Liver (tissue), 9 donors: Measurements from ENCODE around the gene ADCYAP1R1. TPM values are rescaled to one million over a fixed set of nuclear protein-coding genes. Genes with fewer than 3 reads are reported as not detected.

Experiments used
- DNase-seq: peaks from one replicate; pipeline ENCODE4 v3.0.0-alpha.2; 2017; ENCODE audit warnings: low spot score
- H3K27ac ChIP-seq, 2 donors: one replicate each; pipeline ENCODE4 v1.7.0; 2013; ENCODE audit warnings: inconsistent platforms in 2 of 2, low read length in 2 of 2, control low read depth in 1 of 2, low read depth in 1 of 2, mild to moderate bottlenecking in 1 of 2
- H3K27me3 ChIP-seq, 4 donors: one replicate each; pipeline versions ENCODE4 v1.6.1 to v1.7.0; 2013; ENCODE audit warnings: low read length in 3 of 4, inconsistent platforms in 1 of 4, mild to moderate bottlenecking in 1 of 4, moderate library complexity in 1 of 4; ENCODE audit not compliant: control insufficient read depth in 4 of 4, insufficient read depth in 4 of 4
- H3K36me3 ChIP-seq, 4 donors: one replicate each; pipeline versions ENCODE4 v1.6.1 to v1.7.0; 2013; ENCODE audit warnings: low read length in 3 of 4, mild to moderate bottlenecking in 3 of 4, low read depth in 1 of 4, moderate library complexity in 1 of 4; ENCODE audit not compliant: control insufficient read depth in 4 of 4, insufficient read depth in 3 of 4
- H3K4me1 ChIP-seq, 4 donors: one replicate each; pipeline versions ENCODE4 v1.6.1 to v1.7.0; 2013; ENCODE audit warnings: low read length in 3 of 4, mild to moderate bottlenecking in 3 of 4, moderate library complexity in 1 of 4; ENCODE audit not compliant: control insufficient read depth in 4 of 4, insufficient read depth in 4 of 4
- H3K4me3 ChIP-seq, 3 donors: one replicate each; pipeline versions ENCODE4 v1.6.1 to v1.7.0; 2013; ENCODE audit warnings: low read length in 3 of 3, control low read depth in 1 of 3, low read depth in 1 of 3, mild to moderate bottlenecking in 1 of 3
- H3K9ac ChIP-seq, 2 donors: one replicate each; pipeline ENCODE4 v1.7.0; 2013; ENCODE audit warnings: low read length in 2 of 2, mild to moderate bottlenecking in 2 of 2, moderate library complexity in 2 of 2, control low read depth in 1 of 2, low read depth in 1 of 2
- H3K9me3 ChIP-seq, 4 donors: one replicate each; pipeline versions ENCODE4 v1.6.1 to v1.7.0; 2013; ENCODE audit warnings: low read length in 3 of 4; ENCODE audit not compliant: control insufficient read depth in 4 of 4
- EGR1 ChIP-seq, 2 donors: IDR thresholded peaks; 2 replicates each; pipeline ENCODE4 v1.6.1; 2016 to 2018; ENCODE audit warnings: antibody characterized with exemption in 2 of 2, low read depth in 2 of 2
- FOXA1 ChIP-seq: IDR thresholded peaks from 2 replicates; pipeline ENCODE4 v1.6.1; 2016; ENCODE audit warnings: antibody characterized with exemption
- FOXA2 ChIP-seq: IDR thresholded peaks from 2 replicates; pipeline ENCODE4 v1.6.1; 2016; ENCODE audit warnings: antibody characterized with exemption
- GABPA ChIP-seq, 2 donors: IDR thresholded peaks in 1 of 2; conservative IDR thresholded peaks in 1 of 2; 2 replicates each; pipeline ENCODE4 v1.6.1; 2016; ENCODE audit warnings: antibody characterized with exemption in 2 of 2, mild to moderate bottlenecking in 1 of 2, moderate library complexity in 1 of 2
- HNF4A ChIP-seq, 2 donors: conservative IDR thresholded peaks; 2 replicates each; pipeline ENCODE4 v1.6.1; 2016; ENCODE audit warnings: antibody characterized with exemption in 2 of 2, mild to moderate bottlenecking in 2 of 2
- HNF4G ChIP-seq: IDR thresholded peaks from 2 replicates; pipeline ENCODE4 v1.6.1; 2016; ENCODE audit warnings: antibody characterized with exemption
- JUND ChIP-seq, 2 donors: IDR thresholded peaks; 2 replicates each; pipeline ENCODE4 v1.6.1; 2016; ENCODE audit warnings: antibody characterized with exemption in 2 of 2
- NR2F2 ChIP-seq: IDR thresholded peaks from 2 replicates; pipeline ENCODE4 v1.6.1; 2016; ENCODE audit warnings: antibody characterized with exemption
- RAD21 ChIP-seq, 2 donors: IDR thresholded peaks; 2 replicates each; pipeline ENCODE4 v1.6.1; 2016; ENCODE audit warnings: antibody characterized with exemption in 2 of 2, mild to moderate bottlenecking in 2 of 2
- RXRA ChIP-seq, 2 donors: IDR thresholded peaks; 2 replicates each; pipeline ENCODE4 v1.6.1; 2017 to 2018; ENCODE audit warnings: antibody characterized with exemption in 2 of 2, mild to moderate bottlenecking in 1 of 2
- SP1 ChIP-seq: IDR thresholded peaks from 2 replicates; pipeline ENCODE4 v1.6.1; 2018; ENCODE audit warnings: antibody characterized with exemption, mild to moderate bottlenecking
- TAF1 ChIP-seq: conservative IDR thresholded peaks from 2 replicates; pipeline ENCODE4 v1.6.1; 2016; ENCODE audit warnings: antibody characterized with exemption, mild to moderate bottlenecking
- YY1 ChIP-seq: IDR thresholded peaks from 2 replicates; pipeline ENCODE4 v1.6.1; 2016; ENCODE audit warnings: antibody characterized with exemption, mild to moderate bottlenecking
- WGBS: extraction: QIAGEN DNeasy Blood & Tissue Kit; methylation state at CpG from one replicate; pipeline ENCODE4 v1.1.7; 2013; 5-methylcytosine and 5-hydroxymethylcytosine counted together
- polyA plus RNA-seq, 2 donors: library from polyadenylated mRNA; stranded (reverse) in 1 of 2; unstranded in 1 of 2; fragments of 200-250 nt in 1 of 2; fragments of >200 nt in 1 of 2; fragmentation: Nextera tagmentation in 1 of 2; extraction: Ambion mirVana in 1 of 2; gene quantifications; one replicate each; pipeline versions ENCODE4 v1.2.1 to v1.2.3, GENCODE V29; 2013 to 2015
- total RNA-seq, 2 donors: library from RNA; depleted of rRNA; stranded (reverse); fragments of >200 nt; gene quantifications; one replicate each; pipeline ENCODE4 v1.2.3, GENCODE V29; 2014
- TF ChIP-seq, protein P1 (sequence below): IDR thresholded peaks from 2 replicates; pipeline ENCODE4 v1.6.1; 2016; ENCODE audit warnings: antibody characterized with exemption
- TF ChIP-seq, protein P2 (sequence below): IDR thresholded peaks from 2 replicates; pipeline ENCODE4 v1.6.1; 2016; ENCODE audit warnings: antibody characterized with exemption, mild to moderate bottlenecking
- TF ChIP-seq, protein P3 (sequence below): IDR thresholded peaks from 2 replicates; pipeline ENCODE4 v1.6.1; 2016; ENCODE audit warnings: antibody characterized with exemption
- TF ChIP-seq, protein P4 (sequence below): IDR thresholded peaks from 2 replicates; pipeline ENCODE4 v1.6.1; 2016; ENCODE audit warnings: antibody characterized with exemption
- TF ChIP-seq, protein P5 (sequence below): fragments of 150-350 bp; IDR thresholded peaks from 2 replicates; pipeline ENCODE4 v1.5.1; 2017; ENCODE audit warnings: improper control_type of control experiment, low read depth, low read length; ENCODE audit not compliant: missing input control
- donor health status: healthy.
- donor health status: healthy.
- donor health status: healthy.
- donor health status: healthy.
- donor health status: healthy.

Gene ADCYAP1R1
- total and polyA plus RNA-seq, 4 donors = 0.05 to 0.67 (median 0.12) TPM; not detected in 1

DNA sequence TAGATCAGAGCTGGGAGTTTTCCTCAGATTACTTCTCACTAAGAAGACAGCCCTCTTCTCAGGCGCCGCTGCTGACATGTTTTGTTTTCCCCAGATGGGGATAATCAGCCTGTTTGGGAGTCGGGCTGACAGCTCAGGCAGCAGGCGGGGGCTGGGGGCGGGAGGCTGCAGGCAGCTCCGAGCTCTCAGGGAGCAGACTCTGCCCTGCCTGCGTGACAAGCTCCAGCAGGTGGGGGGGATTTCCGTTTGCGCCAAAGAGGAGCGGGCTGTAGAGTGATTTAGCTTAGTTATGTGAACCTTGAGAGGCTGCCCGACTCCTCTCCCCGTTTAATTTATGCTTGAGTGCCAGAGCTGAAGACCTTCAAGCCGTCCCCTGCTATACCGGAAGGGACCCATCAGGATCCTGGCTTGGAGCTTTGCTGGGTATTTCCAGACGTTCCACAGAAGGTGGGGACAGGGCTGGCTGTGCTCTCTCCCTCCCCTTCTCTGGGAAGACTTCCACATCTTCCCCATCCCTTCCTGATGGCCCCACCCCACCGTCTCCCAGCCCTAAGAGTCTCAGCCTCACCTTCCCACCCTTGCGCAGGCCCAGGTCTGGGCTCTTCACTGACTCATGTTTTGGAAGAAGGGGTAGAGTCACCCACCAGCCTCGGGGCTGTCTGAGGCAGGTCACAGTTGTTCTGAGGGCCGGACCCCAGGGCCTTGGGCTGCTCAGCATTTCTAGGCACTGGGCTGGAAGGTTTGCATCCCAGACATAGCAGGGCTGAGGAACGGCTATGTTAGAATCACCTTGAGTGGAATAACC is 24.7 kb upstream of the ADCYAP1R1 start:
- Histone ChIP-seq H3K4me1 (no peaks in the 10 kb centered on the region), H3K9ac (no peak overlapping the region), H3K4me3 (no peak overlapping the region), H3K9me3 (no peaks in the 10 kb centered on the region), H3K36me3 (no peaks in the 10 kb centered on the region), H3K27ac (peak overlapping the region in 1 of 2 donors; percentile 5), H3K27me3 (peaks cover 0 to 2% (median 0%) of the 10 kb centered on the region in 4 donors)
- 46% methylated on average over 20 of the region's 20 CpGs for WGBS
- no peak for DNase-seq
- TF ChIP-seq NR2F2 = no peak
- TF ChIP-seq SP1 = no peak
- no peak for TF ChIP-seq EGR1 (IDR thresholded peaks at IDR 0.05; ENCODE audit: low read depth in 2 of 2)
- TF ChIP-seq HNF4A (conservative IDR thresholded peaks at IDR 0.05) = no peak
- TF ChIP-seq, protein P1, sequence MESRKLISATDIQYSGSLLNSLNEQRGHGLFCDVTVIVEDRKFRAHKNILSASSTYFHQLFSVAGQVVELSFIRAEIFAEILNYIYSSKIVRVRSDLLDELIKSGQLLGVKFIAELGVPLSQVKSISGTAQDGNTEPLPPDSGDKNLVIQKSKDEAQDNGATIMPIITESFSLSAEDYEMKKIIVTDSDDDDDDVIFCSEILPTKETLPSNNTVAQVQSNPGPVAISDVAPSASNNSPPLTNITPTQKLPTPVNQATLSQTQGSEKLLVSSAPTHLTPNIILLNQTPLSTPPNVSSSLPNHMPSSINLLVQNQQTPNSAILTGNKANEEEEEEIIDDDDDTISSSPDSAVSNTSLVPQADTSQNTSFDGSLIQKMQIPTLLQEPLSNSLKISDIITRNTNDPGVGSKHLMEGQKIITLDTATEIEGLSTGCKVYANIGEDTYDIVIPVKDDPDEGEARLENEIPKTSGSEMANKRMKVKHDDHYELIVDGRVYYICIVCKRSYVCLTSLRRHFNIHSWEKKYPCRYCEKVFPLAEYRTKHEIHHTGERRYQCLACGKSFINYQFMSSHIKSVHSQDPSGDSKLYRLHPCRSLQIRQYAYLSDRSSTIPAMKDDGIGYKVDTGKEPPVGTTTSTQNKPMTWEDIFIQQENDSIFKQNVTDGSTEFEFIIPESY = no peak
- TF ChIP-seq, protein P2, sequence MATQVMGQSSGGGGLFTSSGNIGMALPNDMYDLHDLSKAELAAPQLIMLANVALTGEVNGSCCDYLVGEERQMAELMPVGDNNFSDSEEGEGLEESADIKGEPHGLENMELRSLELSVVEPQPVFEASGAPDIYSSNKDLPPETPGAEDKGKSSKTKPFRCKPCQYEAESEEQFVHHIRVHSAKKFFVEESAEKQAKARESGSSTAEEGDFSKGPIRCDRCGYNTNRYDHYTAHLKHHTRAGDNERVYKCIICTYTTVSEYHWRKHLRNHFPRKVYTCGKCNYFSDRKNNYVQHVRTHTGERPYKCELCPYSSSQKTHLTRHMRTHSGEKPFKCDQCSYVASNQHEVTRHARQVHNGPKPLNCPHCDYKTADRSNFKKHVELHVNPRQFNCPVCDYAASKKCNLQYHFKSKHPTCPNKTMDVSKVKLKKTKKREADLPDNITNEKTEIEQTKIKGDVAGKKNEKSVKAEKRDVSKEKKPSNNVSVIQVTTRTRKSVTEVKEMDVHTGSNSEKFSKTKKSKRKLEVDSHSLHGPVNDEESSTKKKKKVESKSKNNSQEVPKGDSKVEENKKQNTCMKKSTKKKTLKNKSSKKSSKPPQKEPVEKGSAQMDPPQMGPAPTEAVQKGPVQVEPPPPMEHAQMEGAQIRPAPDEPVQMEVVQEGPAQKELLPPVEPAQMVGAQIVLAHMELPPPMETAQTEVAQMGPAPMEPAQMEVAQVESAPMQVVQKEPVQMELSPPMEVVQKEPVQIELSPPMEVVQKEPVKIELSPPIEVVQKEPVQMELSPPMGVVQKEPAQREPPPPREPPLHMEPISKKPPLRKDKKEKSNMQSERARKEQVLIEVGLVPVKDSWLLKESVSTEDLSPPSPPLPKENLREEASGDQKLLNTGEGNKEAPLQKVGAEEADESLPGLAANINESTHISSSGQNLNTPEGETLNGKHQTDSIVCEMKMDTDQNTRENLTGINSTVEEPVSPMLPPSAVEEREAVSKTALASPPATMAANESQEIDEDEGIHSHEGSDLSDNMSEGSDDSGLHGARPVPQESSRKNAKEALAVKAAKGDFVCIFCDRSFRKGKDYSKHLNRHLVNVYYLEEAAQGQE = no peak
- no peak for TF ChIP-seq FOXA1
- no peak for TF ChIP-seq RAD21 (IDR thresholded peaks at IDR 0.05)
- no peak for TF ChIP-seq FOXA2
- TF ChIP-seq, protein P3, sequence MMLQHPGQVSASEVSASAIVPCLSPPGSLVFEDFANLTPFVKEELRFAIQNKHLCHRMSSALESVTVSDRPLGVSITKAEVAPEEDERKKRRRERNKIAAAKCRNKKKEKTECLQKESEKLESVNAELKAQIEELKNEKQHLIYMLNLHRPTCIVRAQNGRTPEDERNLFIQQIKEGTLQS = no peak
- no peak for TF ChIP-seq JUND (IDR thresholded peaks at IDR 0.05)
- no peak for TF ChIP-seq YY1
- TF ChIP-seq GABPA (IDR thresholded peaks at IDR 0.05 in 1 of 2, conservative IDR thresholded peaks at IDR 0.05 in 1 of 2) = no peak
- TF ChIP-seq HNF4G = no peak

DNA sequence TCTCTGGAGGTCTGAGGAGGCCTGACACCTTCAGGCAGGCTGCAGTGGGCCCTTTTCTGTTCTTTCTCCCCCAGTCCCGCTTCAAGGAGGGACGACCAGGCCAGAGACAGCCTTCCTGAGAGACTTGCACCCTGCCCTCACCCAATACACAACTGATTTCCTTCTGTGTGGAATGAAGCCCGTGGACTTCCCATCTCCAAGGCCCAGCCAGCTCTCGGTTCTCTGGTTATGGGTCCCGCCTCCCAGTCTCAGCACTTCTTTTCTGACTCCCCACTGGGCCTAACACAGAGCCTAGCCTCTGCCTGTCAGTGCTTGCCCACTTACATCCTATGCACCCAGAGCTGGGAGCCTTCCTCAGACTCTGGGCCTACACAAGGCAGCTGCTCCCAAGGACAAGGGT is 24.1 kb upstream of the ADCYAP1R1 start:
- H3K4me1 ChIP-seq = no peaks in the 10 kb centered on the region
- no peaks in the 10 kb centered on the region for H3K9me3 ChIP-seq
- no peak for DNase-seq
- no peak overlapping the region for H3K4me3 ChIP-seq
- no peak overlapping the region for H3K9ac ChIP-seq
- H3K36me3 ChIP-seq = no peaks in the 10 kb centered on the region
- no peak overlapping the region for H3K27ac ChIP-seq
- WGBS = 86% methylated on average over 5 of the region's 5 CpGs
- peaks cover 0 to 2% (median 0%) of the 10 kb centered on the region in 4 donors for H3K27me3 ChIP-seq
- no peak for TF ChIP-seq RAD21 (IDR thresholded peaks at IDR 0.05)
- TF ChIP-seq NR2F2 = no peak
- TF ChIP-seq, protein P4, sequence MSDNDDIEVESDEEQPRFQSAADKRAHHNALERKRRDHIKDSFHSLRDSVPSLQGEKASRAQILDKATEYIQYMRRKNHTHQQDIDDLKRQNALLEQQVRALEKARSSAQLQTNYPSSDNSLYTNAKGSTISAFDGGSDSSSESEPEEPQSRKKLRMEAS = no peak
- no peak for TF ChIP-seq EGR1 (IDR thresholded peaks at IDR 0.05; ENCODE audit: low read depth in 2 of 2)
- TF ChIP-seq, protein P5, sequence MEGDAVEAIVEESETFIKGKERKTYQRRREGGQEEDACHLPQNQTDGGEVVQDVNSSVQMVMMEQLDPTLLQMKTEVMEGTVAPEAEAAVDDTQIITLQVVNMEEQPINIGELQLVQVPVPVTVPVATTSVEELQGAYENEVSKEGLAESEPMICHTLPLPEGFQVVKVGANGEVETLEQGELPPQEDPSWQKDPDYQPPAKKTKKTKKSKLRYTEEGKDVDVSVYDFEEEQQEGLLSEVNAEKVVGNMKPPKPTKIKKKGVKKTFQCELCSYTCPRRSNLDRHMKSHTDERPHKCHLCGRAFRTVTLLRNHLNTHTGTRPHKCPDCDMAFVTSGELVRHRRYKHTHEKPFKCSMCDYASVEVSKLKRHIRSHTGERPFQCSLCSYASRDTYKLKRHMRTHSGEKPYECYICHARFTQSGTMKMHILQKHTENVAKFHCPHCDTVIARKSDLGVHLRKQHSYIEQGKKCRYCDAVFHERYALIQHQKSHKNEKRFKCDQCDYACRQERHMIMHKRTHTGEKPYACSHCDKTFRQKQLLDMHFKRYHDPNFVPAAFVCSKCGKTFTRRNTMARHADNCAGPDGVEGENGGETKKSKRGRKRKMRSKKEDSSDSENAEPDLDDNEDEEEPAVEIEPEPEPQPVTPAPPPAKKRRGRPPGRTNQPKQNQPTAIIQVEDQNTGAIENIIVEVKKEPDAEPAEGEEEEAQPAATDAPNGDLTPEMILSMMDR = no peak
- TF ChIP-seq TAF1 = no peak
- TF ChIP-seq, protein P1 = no peak
- TF ChIP-seq RXRA (IDR thresholded peaks at IDR 0.05) = no peak
- no peak for TF ChIP-seq FOXA1
- no peak for TF ChIP-seq JUND (IDR thresholded peaks at IDR 0.05)
- TF ChIP-seq HNF4G = no peak
